Breast epithelium (tissue), 4 donors: ENCODE measurements around the gene KLHL24. TPM values are rescaled to one million over a fixed set of nuclear protein-coding genes. Genes with fewer than 3 reads are reported as not detected.
"Not testable (repeated sequence)": the region's sequence is repeated elsewhere in the genome, so short reads cannot be mapped to it uniquely, and the experiment has no call there.

Source experiments
- DNase-seq, 2 donors: peaks; one replicate each; pipeline ENCODE4 v3.0.0-alpha.2; 2019; ENCODE audit warnings: low spot score in 2 of 2
- H3K27ac ChIP-seq, 2 donors: fragments of 200-600 bp; sonication (generic) in 1 of 2; one replicate each; pipeline ENCODE4 v1.5.1; 2016 to 2019; ENCODE audit warnings: mild to moderate bottlenecking in 1 of 2
- H3K27me3 ChIP-seq, 2 donors: fragments of 200-600 bp; sonication (generic) in 1 of 2; one replicate each; pipeline versions ENCODE4 v1.5.1 to v1.6.0; 2017 to 2019; ENCODE audit warnings: control low read depth in 1 of 2, mild to moderate bottlenecking in 1 of 2
- H3K36me3 ChIP-seq: fragments of 200-600 bp; one replicate; pipeline ENCODE4 v1.5.1; 2019
- H3K4me1 ChIP-seq, 2 donors: fragments of 200-600 bp; sonication (generic); one replicate each; pipeline ENCODE4 v1.5.1; 2016 to 2019; ENCODE audit warnings: control low read depth in 1 of 2
- H3K4me3 ChIP-seq, 3 donors: fragments of 200-600 bp; sonication (generic); 1 replicate in 2 of 3; 2 replicates in 1 of 3; pipeline ENCODE4 v1.5.1; 2016 to 2019; ENCODE audit warnings: mild to moderate bottlenecking in 3 of 3, moderate library complexity in 2 of 3
- H3K9me3 ChIP-seq, 2 donors: fragments of 200-600 bp; sonication (generic) in 1 of 2; one replicate each; pipeline ENCODE4 v1.5.1; 2016 to 2019; ENCODE audit warnings: control low read depth in 1 of 2
- CTCF ChIP-seq, 3 donors: fragments of 450-650 bp; IDR thresholded peaks; one replicate each; pipeline ENCODE4 v1.5.1; 2016 to 2017; ENCODE audit warnings: antibody characterized with exemption in 3 of 3, mild to moderate bottlenecking in 3 of 3, moderate library complexity in 3 of 3
- POLR2A ChIP-seq: fragments of 450-650 bp; IDR thresholded peaks from one replicate; pipeline ENCODE4 v1.6.1; 2016; ENCODE audit warnings: antibody characterized with exemption, mild to moderate bottlenecking, moderate library complexity
- POLR2AphosphoS5 ChIP-seq, 3 donors: sonication (generic); formaldehyde crosslinking; IDR thresholded peaks; one replicate each; pipeline ENCODE4 v1.6.1; 2017; ENCODE audit warnings: antibody characterized with exemption in 3 of 3
- intact Hi-C: fragments of 100-400 bp; cut with DNase I; formaldehyde crosslinking; loops from one replicate; pipeline ENCODE4 v1.15.1; 2023; ENCODE audit warnings: low total_unique reads
- total RNA-seq, 3 donors: library from RNA; depleted of rRNA; stranded (reverse); fragments of >200 nt; gene quantifications; one replicate each; pipeline ENCODE4 v1.1.0, GENCODE V29; 2016

KLHL24 gene
- total RNA-seq, 3 donors from 2014 or later, result 108 to 184 (median 129) TPM

DNA sequence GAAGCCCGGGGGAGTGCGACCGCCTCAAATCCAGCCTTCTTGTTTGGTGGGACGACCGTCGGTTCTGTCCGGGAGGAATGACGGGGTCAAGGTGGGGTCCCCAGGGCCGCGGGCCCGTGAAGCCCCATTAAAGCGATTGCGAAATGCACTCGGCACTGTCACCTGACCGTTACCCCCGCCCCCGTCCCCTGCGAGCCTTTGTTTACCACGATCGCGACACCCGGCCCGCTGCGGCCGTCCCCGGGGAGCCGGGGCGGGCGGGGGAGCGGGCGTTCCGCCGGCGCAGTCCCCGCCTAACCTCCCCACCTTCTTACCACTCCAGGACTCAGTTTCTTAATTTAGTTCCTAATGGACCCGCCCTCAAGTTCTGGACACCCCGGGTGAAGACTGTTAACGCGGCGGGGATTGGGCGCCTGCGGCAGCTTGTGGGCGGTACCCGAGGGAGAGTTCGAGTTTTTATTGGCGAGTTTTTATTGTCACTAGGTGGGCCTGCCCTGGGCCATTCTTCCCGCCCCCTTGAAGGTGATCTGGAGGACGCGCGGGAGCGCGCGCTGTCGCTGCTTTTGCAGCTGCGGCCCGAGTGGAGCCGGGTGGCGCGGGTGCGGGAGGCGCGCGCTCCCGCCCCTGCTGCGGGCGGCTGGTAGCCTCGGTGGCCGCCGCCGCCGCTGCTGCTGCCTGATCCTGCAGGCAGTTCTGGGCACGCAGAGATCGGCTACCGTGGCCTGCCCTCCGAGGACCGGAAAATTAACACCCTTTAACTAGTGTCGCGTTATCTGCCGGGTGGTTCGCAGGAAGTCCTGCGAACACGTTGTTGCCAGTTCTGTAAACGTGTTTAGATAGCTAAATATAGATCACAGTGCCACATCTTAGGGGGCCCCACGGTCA is 1.0 kb downstream of the KLHL24 start:
- Histone ChIP-seq H3K4me3 (peak overlapping the region; percentile 97 to 100 (median 100)), H3K9me3 (no peaks in the 10 kb centered on the region), H3K4me1 (peaks cover 0 to 4% of the 10 kb centered on the region in 2 donors), H3K27ac (peak overlapping the region; percentile 100), H3K36me3 (no peaks in the 10 kb centered on the region), H3K27me3 (no peaks in the 10 kb centered on the region)
- DNase-seq, result peak; percentile 93 to 95
- TF ChIP-seq POLR2AphosphoS5 (IDR thresholded peaks at IDR 0.05), result peak; percentile 56 to 72 (median 62)
- TF ChIP-seq CTCF (IDR thresholded peaks at IDR 0.05), result no peak
- TF ChIP-seq POLR2A, result peak; percentile 41
- intact Hi-C loops, result no loop called here

- DNase-seq, result no peak
- intact Hi-C loops, result no loop called here
Observed at GRCh38 chr3:183637106-183637486, 1.7 kb downstream of the KLHL24 start.

GRCh38 chr3:183637633-183638032 is 2.2 kb downstream of the KLHL24 start:
- H3K36me3 ChIP-seq, H3K4me1 ChIP-seq, H3K9me3 ChIP-seq, intact Hi-C loops, DNase-seq, H3K27me3 ChIP-seq: not testable (repeated sequence)
- peak overlapping the region in 2 of 3 donors; percentile 97 to 100 for H3K4me3 ChIP-seq
- H3K27ac ChIP-seq, result peak overlapping the region in 1 of 2 donors; percentile 100

More at GRCh38 chr3:183637106-183637486, 1.7 kb downstream of the KLHL24 start:
- Histone ChIP-seq H3K27me3 (no peaks in the 10 kb centered on the region), H3K27ac (peak overlapping the region; percentile 100), H3K4me3 (peak overlapping the region; percentile 97 to 100 (median 100)), H3K4me1 (peaks cover 0 to 4% of the 10 kb centered on the region in 2 donors), H3K36me3 (no peaks in the 10 kb centered on the region), H3K9me3 (no peaks in the 10 kb centered on the region)
- TF ChIP-seq POLR2AphosphoS5 (IDR thresholded peaks at IDR 0.05) (no peak), CTCF (IDR thresholded peaks at IDR 0.05) (no peak), POLR2A (no peak)

- Histone ChIP-seq H3K9me3 (no peaks in the 10 kb centered on the region), H3K4me3 (peak overlapping the region in 1 of 3 donors; percentile 97), H3K36me3 (no peaks in the 10 kb centered on the region), H3K27me3 (no peaks in the 10 kb centered on the region), H3K4me1 (peaks cover 0 to 4% of the 10 kb centered on the region in 2 donors), H3K27ac (peak overlapping the region in 1 of 2 donors; percentile 100)
- TF ChIP-seq POLR2AphosphoS5 (IDR thresholded peaks at IDR 0.05) (no peak), POLR2A (no peak), CTCF (IDR thresholded peaks at IDR 0.05) (no peak)
- intact Hi-C loops, result no loop called here
- no peak for DNase-seq
Observed at GRCh38 chr3:183638101-183638852, 2.9 kb downstream of the KLHL24 start.

GRCh38 chr3:183640635-183641034 is 5.2 kb downstream of the KLHL24 start:
- DNase-seq, H3K4me3 ChIP-seq, intact Hi-C loops, H3K4me1 ChIP-seq, H3K27me3 ChIP-seq, H3K36me3 ChIP-seq, H3K9me3 ChIP-seq, H3K27ac ChIP-seq: not testable (repeated sequence)

GRCh38 chr3:183641882-183642281 is 6.5 kb downstream of the KLHL24 start:
- intact Hi-C loops, result no loop called here
- H3K36me3 ChIP-seq, result no peaks in the 10 kb centered on the region
- no peaks in the 10 kb centered on the region for H3K4me1 ChIP-seq
- H3K9me3 ChIP-seq, result no peaks in the 10 kb centered on the region
- H3K27ac ChIP-seq, result no peak overlapping the region
- H3K27me3 ChIP-seq, result no peaks in the 10 kb centered on the region
- no peak overlapping the region for H3K4me3 ChIP-seq
- DNase-seq, result no peak
- TF ChIP-seq POLR2AphosphoS5 (IDR thresholded peaks at IDR 0.05) (no peak), POLR2A (no peak), CTCF (IDR thresholded peaks at IDR 0.05) (no peak)
